Stimulated activated CD8-positive, alpha-beta memory T cell treated with anti-CD3 and anti-CD28 coated beads, Interleukin-7, amount 100 ng/mL, for 48 hours (primary cell): ENCODE data around the gene IFRD2.
"Not testable (repeated sequence)": the region's sequence is repeated elsewhere in the genome, so short reads cannot be mapped to it uniquely, and the experiment has no call there.

Source experiments
- DNase-seq, 2 donors: peaks; one replicate each; pipeline ENCODE4 v3.0.0-alpha.2; 2020; ENCODE audit warnings: low read depth in 1 of 2; ENCODE audit errors: extremely low read depth in 1 of 2

Gene IFRD2

DNA sequence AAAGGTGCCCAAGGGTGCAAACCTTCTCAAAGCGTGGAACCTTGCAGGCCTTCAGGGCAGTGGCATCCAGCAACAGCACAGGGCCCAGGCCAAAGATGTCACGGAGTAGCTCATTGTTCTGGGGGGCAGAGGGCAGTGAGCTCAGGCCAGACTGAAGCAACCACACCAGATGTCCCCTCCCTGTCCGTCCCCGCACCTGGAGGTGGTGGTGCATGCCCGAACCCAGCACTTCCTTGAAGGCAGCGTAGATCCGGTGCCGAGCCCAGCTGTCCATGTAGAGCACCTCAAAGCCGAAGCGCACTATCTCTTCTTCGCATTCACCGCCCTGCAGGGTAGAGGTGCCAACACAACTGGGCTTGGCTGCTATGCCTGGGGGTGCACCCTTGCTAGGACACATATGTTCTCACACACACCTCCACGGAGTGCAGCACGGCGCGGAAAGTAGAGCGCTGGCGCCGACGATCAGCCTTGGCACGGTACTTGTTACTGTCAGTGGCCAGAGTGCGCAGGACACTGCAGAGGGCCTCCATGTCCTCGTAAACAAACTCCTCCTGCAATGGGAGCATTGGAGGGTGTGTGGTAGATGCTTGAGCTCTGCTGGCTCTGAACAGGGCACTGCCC lies 3.7 kb downstream of the IFRD2 start:
- DNase-seq, result no peak

DNA sequence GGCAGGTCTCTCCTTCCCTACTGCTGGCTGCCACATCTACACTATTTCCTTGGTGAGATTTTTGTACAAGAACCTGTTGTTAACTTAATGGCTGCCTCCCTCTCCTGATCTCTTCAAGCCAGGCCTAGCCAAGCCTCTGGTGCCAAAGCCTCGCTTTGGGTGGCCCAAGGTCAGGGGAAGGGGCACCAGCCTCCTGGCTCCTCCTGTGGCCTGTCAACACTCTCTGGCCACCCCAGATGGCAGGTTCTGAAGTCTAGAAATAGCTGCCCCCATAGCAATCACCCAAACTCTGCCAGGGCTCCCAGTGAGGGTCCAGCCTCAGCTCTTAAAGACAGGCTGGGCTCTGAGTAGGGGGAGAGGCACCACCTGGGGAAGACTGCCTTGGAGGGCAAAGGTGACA lies 5.0 kb downstream of the IFRD2 start:
- no peak for DNase-seq

DNA sequence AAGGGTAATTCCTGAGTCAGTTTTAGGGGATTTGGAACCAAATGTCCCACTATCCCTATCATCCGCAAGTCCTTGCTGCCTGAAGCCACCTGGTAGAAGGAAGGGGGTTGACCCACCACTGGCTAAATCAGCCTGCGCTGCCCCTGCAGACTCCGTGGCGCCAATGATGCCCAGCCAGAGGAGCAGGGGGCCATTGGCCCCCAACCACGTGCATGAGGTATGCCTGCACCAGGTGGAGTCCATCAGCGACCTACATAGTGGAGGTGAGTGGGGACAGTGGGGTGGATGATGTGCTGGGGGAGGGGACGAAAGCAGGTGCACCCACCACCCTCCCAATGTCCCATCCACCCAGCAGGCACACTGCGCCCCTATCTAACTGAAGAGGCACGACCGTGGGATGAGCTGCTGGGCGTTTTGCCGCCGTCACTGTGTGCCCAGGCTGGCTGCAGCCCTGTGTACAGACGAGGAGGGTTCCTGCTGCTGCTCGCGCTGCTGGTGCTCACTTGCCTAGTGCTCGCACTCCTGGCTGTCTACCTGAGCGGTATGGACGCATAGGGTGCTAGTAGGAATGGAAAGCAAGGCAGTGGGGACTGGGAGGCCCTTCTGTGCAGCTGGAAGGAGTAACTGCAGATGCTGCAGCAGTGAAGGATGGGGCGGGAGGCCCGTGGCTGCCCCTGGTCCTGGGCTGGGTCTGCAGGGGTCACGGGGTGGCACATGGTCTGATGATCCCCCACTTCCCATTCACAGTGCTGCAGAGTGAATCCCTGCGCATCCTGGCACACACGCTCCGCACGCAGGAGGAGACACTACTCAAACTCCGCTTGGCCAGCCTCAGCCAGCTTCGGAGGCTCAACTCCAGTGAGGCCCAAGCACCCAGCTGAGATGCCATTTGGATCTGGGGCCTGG lies 5.7 kb downstream of the IFRD2 start:
- no peak for DNase-seq

DNA sequence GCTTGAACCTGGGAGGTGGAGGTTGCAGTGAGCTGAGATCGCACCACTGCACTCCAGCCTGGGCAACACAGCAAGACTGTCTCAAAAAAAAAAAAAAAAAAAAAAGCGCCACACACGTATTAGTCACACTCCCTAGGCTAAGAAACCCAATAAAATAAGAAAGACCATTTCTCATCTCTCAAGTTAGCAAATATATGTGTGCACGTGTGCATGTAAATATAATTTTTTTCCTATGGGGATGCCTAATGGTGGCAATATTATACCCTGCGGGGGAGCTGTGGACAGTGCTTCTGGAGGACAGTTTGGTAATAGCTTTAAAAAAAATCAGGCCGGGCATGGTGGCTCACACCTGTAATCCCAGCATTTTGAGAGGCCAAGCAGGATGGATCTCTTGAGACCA lies 8.1 kb downstream of the IFRD2 start:
- DNase-seq, result not testable (repeated sequence)

DNA sequence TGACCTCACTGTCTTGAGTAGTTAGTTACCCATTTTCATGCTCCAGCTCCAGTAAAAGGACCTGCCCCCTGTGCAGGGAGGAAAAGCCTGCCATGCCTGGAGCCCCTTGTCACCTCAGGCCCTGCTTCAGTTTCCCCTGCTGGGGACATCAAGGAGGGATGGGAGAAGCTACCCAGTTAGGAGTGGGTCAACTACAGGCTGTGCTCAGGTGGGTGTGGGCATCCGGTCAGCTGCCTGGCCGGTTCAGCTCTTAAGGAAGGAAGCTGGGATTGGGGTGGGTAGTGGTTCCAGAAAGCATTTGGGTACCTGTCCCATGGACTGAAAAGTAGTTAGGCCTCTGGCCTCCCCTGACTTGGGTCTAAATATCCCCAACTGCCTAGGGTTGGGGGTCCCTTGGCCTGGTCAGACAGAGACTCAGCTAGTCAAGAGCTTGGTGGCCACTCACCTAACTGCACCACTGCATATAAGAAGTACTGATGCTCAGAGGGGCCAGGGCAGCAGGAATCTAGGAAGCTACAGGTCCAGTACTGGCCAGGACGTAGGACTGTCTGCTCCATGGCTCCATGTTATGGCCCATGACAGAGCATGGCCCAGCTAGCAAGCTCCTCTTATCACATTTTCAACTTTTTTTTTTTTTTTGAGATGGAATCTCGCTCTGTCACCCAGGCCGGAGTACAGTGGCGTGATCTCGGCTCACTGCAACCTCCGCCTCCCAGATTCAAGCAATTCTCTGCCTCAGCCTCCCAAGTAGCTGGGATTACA lies 12.8 kb downstream of the IFRD2 start:
- DNase-seq, result no peak

DNA sequence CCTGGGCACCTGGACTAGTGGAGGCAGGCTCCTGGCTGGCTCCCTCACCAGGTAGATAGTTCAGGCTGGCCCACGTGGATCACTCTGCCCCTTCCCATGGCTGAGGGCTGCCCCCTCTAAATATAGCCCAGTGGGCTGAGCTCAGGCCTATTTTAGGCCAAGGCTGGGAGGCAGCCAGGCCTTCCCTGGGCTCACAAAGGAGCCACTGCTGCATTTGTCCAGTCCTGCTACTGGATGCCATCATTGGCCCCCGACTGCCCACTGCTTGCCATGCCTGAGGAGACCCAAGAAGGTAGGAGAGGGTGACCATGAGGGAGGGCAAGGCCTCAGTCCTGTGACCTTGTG lies 13.4 kb downstream of the IFRD2 start, which contains the start of gene LSMEM2:
Gene LSMEM2 (plus strand): TSS at position 208 of the 345 bp plus-strand sequence. CDS start 27 bp downstream, at position 235.
- no peak for DNase-seq

DNA sequence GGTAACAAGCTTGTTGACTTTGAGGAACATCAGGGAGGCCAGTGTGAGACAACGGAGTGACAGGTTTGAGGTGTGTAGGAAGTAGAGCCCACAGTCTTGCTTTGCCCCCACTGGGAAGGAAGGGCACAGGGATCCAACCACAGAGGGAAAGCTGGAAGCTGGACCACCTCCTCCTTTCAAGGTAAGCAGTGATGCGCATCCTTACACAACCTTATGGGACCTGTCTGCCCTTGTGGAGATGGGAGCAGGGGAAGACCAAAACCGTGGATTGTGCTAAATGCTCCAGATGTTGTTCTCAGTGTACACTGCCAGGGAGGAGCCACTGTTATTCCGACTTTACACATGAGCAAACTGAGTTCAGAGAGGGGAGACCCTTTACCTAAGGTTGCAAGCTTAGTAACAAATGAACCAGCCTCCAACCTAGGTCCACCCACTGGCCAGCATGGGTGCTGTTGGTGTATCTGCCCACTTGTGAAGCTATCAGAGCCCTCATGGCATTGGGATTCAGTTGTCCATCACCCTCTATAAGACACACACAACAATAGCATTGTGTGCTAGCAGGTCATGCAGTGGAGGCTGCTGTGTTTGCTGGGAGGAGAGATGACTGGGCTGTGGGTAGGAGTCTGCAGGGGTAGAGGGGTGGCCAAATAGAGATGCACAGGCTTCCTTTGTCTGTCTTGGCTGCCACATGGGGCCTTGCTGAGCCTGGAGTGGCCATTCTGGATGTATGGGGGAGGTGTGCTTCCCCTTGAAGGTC lies 13.9 kb downstream of the IFRD2 start:
- no peak for DNase-seq

DNA sequence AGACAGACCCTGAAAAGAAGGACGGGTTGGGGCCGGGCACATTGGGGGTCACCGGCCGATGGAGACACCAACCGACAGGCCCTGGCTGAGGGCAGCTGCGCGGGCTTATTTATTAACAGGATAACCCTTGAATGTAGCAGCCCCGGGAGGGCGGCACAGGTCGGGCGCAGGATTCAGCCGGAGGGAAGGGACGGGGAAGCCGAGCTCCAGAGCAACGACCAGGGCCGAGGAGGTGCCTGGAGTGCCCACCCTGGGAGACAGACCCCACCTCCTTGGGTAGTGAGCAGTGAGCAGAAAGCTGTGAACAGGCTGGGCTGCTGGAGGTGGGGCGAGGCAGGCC lies 15.5 kb downstream of the IFRD2 start:
- no peak for DNase-seq

DNA sequence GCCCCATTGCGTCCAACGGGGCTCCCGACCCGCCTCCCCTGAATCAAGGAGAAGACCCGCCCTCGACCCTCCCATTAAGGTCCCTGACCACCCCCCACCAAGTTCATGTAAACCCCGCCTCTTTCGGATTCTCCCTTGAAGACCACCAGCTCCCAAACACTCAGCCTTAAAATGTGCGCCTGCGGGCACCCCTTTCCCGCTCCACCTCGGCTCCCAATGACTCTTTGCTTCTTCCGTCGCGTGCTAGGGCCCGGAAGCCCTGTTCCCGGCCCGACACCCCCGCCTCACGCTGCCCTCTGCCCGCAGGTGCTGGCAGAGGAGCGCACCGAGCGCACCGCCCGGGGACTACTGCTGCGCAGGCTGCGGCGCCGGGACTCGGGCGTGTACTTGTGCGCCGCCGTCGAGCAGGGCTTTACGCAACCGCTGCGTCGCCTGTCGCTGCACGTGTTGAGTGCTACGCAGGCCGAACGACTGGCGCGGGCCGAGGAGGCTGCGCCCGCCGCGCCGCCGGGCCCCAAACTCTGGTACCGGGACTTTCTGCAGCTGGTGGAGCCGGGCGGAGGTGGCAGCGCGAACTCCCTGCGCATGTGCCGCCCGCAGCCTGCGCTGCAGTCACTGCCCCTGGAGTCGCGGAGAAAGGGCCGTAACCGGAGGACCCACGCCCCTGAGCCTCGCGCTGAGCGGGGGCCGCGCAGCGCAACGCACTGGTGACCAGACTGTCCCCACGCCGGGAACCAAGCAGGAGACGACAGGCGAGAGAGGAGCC lies 16.1 kb downstream of the IFRD2 start:
- DNase-seq, result no peak

DNA sequence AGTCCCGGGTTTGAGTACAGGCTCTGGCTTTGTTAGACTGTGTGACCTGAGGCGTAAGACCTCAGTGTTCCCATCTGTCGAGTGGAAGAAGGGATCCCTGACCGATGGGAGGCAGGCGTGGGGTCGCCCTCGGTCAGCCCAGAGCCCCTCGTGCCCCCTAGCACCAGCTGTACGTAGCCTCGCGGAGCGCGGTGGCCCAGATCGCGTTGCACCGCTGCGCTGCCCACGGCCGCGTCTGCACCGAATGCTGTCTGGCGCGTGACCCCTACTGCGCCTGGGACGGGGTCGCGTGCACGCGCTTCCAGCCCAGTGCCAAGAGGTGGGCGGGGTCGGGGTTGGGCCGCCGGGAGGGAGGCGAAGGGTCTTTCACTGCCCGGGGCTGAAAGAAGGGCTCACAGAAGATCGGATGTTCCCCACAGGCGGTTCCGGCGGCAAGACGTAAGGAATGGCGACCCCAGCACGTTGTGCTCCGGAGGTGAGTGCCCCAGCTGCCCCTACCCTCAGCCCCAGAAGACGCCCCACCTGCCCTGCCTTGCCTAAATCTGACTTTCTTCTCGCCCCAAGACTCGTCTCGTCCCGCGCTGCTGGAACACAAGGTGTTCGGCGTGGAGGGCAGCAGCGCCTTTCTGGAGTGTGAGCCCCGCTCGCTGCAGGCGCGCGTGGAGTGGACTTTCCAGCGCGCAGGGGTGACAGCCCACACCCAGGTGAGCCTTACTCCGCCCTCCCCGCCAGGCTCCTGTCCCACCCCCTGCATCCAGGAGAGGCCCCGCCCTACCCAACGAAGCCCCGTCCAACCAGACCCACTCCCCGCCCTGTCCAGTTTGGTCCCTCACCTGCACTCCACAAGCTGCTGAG lies 16.9 kb downstream of the IFRD2 start:
- DNase-seq, result no peak

DNA sequence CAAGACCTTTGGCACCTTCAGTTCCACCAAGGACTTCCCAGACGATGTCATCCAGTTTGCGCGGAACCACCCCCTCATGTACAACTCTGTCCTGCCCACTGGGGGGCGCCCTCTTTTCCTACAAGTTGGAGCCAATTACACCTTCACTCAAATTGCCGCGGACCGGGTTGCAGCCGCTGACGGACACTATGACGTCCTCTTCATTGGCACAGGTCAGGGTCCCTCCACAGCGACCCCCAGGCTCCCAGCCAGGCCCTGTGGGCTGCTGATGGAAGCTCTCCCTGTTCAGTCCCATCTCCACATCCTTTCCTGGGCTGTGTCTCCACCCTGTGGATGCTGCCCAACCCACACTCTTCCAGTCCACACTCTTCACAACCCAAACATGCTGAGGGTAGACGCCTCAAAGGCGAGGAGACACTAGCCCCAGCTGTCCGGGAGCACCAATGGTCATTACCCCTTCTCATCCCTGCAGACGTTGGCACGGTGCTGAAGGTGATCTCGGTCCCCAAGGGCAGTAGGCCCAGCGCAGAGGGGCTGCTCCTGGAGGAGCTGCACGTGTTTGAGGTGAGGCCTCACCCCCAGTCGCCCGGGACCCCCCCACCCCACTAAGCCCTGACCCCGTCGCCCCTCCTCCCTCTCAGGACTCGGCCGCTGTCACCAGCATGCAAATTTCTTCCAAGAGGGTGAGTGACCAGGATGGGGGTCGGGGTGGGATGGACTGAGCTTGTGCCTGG lies 17.7 kb downstream of the IFRD2 start:
- DNase-seq, result peak in 1 of 2 donors; percentile 70

DNA sequence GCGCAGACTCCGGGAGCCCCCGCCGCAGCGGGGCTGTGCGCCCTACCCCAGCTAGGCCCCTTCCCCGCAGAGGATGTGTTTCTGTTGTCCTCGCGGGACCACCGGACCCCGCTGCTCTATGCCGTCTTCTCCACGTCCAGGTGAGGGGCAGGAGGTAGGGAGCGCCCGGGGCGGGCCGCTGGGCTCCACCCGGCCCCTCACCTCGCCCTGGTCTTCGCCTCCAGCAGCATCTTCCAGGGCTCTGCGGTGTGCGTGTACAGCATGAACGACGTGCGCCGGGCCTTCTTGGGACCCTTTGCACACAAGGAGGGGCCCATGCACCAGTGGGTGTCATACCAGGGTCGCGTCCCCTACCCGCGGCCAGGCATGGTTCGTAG lies 18.6 kb downstream of the IFRD2 start:
- no peak for DNase-seq

DNA sequence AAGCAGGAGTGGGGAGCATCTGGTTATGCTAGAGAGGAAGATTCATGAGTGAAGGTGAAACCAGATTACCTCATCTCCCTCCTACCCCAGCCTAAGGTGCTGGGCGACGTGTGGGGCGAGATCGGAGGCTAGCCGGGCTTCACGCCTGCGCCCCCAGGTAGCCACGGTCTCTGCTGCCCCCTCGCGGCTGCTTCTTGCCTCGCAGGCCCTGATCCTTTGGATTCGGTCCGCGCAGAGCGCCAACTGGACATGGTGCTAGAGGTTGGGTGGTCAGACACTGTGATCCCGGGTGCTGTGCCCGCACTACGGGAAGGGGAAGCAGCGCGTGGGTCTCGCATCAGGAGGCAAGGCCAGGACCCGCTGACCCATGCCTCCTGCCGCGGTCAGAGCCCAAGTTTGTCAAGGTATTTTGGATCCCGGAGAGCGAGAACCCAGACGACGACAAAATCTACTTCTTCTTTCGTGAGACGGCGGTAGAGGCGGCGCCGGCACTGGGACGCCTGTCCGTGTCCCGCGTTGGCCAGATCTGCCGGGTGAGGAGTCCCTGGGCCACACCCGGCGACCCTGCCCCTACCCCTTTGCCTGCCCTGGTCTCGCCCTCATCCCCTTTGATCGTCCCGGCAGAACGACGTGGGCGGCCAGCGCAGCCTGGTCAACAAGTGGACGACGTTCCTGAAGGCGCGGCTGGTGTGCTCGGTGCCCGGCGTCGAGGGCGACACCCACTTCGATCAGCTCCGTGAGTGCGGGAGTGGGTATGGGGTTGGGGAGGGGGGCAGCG lies 19.1 kb downstream of the IFRD2 start:
- peak; percentile 75 to 78 for DNase-seq

DNA sequence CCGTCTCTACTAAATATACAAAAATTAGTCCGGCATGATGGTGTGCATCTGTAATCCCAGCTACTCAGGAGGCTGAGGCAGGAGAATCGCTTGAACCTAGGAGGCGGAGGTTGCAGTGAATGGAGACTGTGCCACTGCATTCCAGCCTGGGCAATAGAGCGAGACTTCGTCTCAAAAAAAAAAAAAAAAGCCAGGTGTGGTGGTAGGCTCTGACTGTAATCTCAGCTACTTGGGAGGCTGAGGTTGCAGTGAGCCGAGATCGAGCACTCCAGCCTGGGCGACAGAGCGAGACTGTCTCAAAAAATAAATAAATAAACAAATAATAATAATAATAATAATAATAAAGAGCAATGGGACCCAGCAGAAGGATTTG lies 19.7 kb downstream of the IFRD2 start:
- DNase-seq, result not testable (repeated sequence)

DNA sequence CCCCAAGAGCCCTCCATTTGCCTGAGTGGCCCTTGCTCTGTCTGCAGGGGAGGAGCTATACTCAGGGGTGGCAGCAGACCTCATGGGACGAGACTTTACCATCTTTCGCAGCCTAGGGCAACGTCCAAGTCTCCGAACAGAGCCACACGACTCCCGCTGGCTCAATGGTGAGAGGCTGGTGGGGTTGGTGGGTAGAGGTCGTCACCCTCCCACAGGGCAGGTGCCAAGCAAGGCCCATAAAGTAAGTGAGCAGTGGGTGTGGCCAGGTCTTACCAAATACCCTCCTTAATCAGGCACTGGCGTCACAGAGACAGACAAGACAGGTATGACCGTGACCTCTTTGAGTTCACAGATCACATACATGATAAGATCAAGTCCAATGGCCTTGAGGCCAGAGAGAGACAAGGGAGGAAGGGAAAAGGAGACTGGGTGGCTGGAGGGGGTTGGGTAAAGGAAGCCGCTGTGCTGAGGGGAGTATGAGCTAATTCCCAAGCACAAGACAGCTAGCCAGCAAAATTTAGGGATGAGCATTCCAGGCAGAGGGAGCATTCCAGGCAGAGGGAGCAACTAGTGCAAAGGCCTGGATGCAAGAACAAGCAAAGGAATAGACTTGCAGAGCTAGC lies 20.8 kb downstream of the IFRD2 start:
- no peak for DNase-seq

DNA sequence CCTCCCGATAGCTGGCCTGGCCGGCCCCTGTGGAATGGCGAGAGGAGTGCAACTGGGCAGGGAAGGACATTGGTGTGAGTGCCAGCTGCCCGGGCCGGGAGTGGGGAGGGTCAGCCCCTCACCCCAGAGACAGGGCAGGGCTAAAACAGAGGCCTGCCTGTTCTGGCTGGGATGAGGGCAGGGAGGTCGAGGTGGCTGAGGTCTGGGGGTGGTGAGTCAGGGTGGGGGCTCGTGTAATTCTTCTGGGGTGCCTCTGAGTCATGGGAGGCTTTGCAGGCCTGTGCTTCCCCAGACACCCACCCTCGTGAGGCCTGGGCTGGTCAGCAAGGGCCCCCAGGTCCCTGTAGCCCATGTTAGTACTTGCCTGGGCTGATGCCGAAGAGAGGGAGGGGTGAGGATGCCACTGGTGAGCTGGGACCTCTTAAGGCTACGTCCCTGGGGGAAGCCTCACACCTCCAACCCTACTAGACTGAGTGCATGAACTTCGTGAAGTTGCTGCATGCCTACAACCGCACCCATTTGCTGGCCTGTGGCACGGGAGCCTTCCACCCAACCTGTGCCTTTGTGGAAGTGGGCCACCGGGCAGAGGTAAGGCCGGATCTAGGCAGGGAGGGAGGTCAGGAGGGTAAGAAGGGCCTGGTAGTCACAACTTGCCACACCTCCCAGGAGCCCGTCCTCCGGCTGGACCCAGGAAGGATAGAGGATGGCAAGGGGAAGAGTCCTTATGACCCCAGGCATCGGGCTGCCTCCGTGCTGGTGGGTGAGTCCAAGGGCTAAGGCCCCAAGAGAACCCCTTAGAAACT lies 21.6 kb downstream of the IFRD2 start:
- no peak for DNase-seq

DNA sequence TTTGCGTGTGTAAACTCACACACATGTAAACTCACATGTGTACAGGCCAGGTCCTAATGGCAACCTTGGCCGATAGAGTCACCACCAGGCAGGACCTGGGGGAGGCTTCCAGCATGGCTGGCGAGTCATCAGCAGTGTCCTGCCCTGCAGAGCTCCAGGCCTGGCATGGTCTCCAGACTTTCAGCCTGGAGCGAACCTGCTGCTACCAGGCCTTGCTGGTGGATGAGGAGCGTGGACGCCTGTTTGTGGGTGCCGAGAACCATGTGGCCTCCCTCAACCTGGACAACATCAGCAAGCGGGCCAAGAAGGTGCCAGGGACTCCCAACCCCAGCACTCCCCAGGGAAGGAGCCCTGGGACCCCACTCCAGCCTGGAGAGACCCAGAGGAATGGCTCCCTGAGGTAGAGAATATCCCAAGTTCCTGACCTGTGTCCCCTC lies 22.2 kb downstream of the IFRD2 start:
- no peak for DNase-seq
